ENCODE measurements around the gene HMBS. TPM values are rescaled to one million over a fixed set of nuclear protein-coding genes. Genes with fewer than 3 reads are reported as not detected.

Gene HMBS
- polyA plus RNA-seq, 4 donors = 25.9 to 28.6 (median 26.4) TPM

- DNase-seq (ENCODE audit: low read depth in 4 of 4, low spot score in 3 of 4) = no peak
Observed at GRCh38 chr11:119065369-119065768, 19.3 kb upstream of the HMBS start.

DNA sequence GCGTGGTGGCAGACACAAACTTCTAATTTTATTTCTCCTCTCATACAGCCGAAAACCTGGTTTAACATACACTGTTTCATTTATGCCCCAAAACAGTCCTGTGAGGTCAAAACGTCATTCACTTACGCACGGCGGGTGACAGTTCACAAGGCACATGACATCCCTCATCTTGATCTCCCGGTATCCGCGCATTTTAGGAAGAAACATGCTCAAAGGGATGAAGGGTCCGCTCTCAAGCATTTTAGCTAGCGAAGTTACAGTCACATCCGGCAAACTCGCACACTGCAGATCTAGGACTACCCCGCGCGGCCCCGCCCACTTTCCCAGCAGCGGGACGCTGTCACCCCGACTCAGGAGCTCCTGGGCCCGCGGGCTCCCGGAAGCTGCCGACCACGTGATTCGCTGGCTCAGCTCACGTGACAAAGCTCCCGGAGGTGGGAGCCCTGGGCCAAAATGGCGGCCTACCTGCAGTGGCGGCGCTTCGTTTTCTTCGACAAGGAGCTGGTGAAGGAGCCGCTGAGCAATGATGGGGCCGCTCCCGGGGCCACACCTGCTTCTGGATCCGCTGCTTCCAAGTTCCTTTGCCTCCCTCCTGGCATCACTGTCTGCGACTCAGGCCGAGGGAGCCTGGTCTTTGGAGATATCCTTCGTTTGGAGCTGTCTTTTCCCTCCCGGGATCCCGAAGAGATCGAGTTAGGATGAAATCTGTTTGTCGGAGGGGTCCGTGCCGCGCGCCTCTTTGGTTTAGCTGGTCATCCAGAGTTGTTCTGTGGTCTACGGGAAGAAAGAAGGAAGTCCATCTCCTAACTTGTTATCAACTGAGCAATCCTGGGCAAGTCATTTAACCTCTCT is 17.1 kb upstream of the HMBS start, which contains the start of gene VPS11:
Gene VPS11 (plus strand): TSS at position 448 of the 852 bp plus-strand sequence. CDS start 6 bp downstream, at position 454.
- peak; percentile 89 to 93 (median 90) for DNase-seq (ENCODE audit: low read depth in 4 of 4, low spot score in 3 of 4)

DNA sequence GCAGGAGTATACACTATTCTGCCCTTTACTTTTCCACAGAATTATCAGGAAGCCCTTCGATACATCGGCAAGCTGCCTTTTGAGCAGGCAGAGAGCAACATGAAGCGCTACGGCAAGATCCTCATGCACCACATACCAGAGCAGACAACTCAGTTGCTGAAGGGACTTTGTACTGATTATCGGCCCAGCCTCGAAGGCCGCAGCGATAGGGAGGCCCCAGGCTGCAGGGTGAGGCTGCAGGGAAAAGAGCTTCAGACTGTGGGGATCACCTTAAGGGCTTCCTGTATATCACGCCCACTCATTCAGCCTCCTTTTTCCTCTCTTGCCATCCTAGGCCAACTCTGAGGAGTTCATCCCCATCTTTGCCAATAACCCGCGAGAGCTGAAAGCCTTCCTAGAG is 6.8 kb upstream of the HMBS start:
- no peak for DNase-seq (ENCODE audit: low read depth in 4 of 4, low spot score in 3 of 4)

- no peak for DNase-seq (ENCODE audit: low read depth in 4 of 4, low spot score in 3 of 4)
Observed at GRCh38 chr11:119078675-119079420, 5.8 kb upstream of the HMBS start.

DNA sequence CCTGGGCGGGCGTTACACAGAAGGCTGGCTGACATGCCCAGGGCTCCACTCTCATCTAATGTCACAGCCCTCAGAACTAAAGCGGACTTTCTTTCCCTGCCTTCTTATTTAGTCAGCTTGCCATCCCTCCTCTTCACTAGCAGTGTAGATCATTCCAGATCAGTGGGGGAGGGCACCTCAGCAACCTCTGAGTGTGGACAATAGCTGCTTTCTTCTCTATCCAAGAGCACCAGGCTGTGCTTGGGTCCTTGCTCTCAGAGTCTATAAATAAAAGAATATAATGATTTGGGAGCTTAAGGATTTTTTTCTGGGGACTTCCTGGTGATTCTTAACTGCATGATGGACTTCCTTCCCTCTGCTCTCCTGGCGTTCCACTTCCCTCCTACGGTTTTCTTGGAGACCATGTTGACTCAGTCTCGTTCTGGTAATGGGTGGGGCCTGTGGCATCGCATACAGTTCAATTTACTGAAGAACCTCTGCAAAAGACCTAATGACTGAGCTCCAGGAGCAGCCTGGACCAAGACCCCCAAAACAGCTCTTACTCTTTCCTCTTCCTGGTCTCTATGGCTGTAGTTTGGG is 2.9 kb upstream of the HMBS start:
- DNase-seq (ENCODE audit: low read depth in 4 of 4, low spot score in 3 of 4) = no peak

GRCh38 chr11:119085437-119085847 is 761 bp downstream of the HMBS start:
- no peak for DNase-seq (ENCODE audit: low read depth in 4 of 4, low spot score in 3 of 4)

- no peak for DNase-seq (ENCODE audit: low read depth in 4 of 4, low spot score in 3 of 4)
Observed at GRCh38 chr11:119087123-119087522, 2.4 kb downstream of the HMBS start.

DNA sequence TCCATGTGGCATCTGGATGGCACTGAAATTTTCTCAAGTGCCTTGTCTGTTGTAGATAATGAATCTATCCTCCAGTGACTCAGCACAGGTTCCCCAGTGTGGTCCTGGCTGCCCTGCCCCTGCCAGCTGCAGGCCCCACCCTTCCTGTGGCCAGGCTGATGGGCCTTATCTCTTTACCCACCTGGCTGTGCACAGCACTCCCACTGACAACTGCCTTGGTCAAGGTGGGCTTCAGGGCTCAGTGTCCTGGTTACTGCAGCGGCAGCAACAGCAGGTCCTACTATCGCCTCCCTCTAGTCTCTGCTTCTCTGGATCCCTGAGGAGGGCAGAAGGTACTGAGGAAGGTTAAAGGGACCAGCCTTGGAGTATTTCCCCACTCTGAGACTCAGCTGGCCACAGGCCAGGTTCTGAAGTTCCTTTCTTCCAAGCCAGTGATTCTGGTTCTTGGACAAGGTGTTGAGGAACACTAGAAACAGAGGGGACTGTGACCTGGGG is 3.1 kb downstream of the HMBS start:
- no peak for DNase-seq (ENCODE audit: low read depth in 4 of 4, low spot score in 3 of 4)

GRCh38 chr11:119088406-119088805 is 3.7 kb downstream of the HMBS start:
- no peak for DNase-seq (ENCODE audit: low read depth in 4 of 4, low spot score in 3 of 4)

DNA sequence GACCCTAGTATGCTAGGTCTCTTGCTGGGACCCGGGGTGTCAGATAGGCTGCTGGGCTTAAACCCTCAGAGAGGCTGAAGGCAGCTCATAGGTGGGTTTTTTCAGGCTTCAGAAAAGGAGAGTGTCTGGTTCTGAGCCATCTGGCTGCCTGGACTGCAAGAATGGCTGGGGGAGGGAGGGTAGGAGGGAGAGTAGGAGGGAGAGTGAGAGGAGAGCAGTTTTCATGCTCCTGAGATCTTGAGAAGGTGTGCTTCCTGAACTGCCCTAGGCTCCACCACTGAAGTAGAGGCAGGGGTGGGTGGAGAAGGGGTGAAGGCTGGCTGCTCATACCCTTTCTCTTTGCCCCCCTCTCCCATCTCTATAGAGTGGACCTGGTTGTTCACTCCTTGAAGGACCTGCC is 4.6 kb downstream of the HMBS start:
- no peak for DNase-seq (ENCODE audit: low read depth in 4 of 4, low spot score in 3 of 4)

GRCh38 chr11:119091178-119091577 is 6.5 kb downstream of the HMBS start:
- no peak for DNase-seq (ENCODE audit: low read depth in 4 of 4, low spot score in 3 of 4)

DNA sequence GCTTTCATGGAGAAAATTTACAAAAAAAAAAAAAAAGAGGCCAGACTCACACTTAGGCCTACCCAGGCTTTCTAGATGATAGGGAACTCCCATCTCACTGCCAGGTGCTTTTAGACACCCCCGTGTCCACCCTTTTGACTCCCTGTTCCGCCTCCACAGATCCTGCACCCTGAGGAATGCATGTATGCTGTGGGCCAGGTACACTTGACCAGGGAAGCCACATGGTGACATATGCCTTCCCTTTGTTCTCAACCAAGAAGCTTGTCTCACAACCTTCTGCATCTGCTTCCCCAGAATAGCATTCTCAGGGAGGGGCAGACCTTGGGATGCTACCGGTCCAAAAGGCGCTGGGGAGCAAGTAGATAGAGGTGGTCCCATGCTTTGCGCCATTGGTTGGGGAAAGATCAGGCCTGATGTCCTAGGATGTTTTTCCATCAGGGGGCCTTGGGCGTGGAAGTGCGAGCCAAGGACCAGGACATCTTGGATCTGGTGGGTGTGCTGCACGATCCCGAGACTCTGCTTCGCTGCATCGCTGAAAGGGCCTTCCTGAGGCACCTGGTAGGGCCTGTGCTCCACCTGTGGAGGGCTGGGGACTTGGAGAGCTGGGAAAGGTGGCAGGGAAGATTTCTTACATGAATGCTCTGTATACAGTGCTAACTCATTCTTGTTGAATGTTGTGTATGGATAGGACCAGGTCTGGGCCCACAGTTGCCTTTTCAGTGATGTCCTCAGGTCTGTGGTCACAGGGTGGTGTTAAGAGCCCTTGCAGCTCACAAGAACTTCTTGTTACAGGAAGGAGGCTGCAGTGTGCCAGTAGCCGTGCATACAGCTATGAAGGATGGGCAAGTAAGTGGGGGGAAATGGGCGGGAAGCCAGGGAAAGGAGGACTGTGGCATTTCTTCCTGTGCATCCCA is 7.5 kb downstream of the HMBS start:
- no peak for DNase-seq (ENCODE audit: low read depth in 4 of 4, low spot score in 3 of 4)

DNA sequence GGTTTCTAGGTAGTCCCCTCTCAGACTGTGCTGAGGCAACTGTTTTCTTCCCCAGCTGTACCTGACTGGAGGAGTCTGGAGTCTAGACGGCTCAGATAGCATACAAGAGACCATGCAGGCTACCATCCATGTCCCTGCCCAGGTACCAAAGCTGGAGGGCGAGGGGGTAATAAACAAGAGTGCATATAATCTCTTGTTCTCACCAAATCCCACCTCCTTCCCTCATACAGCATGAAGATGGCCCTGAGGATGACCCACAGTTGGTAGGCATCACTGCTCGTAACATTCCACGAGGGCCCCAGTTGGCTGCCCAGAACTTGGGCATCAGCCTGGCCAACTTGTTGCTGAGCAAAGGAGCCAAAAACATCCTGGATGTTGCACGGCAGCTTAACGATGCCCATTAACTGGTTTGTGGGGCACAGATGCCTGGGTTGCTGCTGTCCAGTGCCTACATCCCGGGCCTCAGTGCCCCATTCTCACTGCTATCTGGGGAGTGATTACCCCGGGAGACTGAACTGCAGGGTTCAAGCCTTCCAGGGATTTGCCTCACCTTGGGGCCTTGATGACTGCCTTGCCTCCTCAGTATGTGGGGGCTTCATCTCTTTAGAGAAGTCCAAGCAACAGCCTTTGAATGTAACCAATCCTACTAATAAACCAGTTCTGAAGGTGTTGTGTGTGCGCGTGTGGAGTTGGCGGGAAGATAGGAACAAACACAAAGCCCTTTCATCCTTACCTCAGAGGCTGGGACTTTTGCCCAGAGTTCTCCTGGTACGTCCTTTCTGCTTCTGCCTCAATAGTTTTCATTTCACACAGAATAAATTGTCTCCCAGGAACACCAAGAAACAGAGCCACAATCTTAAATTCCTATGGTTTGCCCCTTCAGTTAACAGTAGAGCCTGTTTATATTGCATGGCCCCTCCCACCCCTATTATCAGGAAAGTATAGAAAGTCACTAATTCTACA is 8.5 kb downstream of the HMBS start:
- DNase-seq (ENCODE audit: low read depth in 4 of 4, low spot score in 3 of 4) = no peak

DNA sequence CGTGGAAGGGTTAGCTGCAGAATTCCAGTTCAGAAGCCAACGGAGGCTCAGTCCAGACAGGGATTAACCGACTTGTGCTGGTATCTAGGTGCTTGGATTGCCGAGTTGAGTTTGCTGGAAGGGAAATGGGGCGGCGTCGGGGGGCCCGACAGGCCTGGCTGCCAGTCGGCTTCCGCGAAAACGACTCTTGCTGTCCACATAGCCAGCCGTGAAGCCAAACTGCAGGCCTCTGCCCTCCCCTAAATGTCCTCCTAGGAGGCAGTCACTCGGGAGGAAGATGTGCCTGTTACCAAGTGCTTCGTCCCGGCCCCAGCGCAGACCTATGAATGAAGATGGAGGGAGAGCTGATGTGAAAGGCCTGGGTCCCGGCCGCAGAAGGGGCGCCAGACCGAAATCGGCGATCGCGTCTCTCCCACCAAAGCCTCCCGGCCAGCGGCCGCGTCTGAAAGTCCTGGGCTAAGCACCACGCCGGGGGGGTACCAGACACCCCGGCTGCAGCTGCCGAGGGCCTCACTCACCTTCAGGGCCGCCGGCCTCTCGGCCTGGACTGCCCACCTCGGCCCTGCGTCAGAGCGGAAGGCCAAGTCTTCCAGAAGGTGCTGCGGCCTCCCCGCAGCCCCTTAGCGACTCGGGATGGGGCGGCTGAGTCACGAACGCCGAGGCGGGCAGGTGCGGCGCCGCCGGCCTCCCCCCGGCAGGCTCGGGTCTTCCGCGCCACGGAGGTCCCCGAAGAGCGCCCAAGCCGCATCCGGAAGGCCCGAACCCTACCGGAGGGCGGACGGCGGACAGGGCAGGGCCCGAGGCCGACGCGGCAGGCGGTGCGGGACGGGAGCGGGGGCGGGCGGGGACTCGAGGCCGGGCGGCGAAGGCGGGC is 9.5 kb downstream of the HMBS start:
- DNase-seq (ENCODE audit: low read depth in 4 of 4, low spot score in 3 of 4) = no peak

DNA sequence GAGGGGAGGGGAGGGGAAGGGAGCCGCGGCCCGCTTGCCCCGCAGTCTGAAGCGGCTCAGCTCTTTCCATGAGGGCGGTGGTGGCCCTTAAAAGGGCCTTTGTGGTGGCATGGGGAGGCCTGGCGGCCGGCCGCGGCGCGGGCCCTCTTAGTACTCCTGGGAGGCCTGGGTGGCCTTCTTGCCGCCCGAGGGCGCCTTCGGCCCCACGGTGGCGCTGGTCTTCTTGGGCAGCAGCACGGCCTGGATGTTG is 10.1 kb downstream of the HMBS start:
- DNase-seq (ENCODE audit: low read depth in 4 of 4, low spot score in 3 of 4) = peak in 2 of 4 donors; percentile 56 to 63

DNA sequence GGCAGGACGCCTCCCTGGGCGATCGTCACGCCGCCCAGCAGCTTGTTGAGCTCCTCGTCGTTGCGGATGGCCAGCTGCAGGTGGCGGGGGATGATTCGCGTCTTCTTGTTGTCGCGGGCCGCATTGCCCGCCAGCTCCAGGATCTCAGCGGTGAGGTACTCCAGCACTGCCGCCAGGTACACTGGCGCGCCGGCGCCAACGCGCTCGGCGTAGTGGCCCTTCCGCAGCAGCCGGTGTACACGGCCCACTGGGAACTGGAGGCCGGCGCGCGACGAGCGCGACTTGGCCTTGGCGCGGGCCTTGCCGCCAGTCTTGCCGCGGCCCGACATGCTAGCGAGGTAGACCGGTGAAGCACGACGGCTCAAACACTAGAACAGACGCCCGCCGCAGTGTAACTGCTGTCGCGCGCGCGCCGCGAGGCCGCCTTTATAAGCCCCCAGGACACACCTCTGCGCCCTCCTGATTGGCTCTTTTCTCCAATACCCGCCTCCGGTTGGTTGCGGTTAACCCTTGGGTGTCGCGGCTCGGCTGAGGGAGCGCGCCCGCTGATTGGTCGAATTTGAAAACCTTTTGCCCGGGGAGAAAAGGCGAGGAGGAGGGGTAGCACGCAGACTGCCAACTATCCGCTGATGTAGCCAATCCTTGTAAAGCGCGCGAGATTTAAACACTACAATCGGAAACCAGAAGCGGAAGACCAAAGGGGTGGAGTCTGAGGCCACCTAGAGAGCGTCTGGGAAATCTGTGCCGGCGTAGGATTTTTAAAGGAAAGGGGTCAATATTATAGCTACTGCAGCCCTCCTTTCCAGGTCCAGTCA is 10.6 kb downstream of the HMBS start:
- DNase-seq (ENCODE audit: low read depth in 4 of 4, low spot score in 3 of 4) = peak; percentile 94 to 99 (median 99)

DNA sequence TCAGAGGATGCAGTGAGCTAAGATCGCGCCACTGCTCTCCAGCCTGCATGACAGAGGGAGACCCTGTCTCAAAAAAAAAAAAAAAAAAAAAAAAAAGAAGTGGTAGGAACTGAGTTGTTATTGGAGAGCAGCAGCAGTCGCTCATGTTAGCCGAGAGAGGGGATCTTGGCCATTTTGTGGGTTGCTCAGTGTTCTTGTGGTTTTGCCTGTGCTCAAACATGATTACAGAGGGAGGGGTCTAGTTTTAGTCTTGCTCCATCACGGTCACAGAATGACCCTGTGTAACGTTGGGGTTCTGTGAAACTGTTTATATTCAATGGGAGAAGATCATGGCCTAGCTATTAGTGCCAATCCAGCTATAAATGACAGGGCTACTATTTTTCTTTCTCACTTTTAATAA is 15.0 kb downstream of the HMBS start:
- no peak for DNase-seq (ENCODE audit: low read depth in 4 of 4, low spot score in 3 of 4)

Data from right renal pelvis (tissue), 4 donors.